ENCODE results near the gene SEC14L2.
A peak's percentile ranks its signal among the peaks of the same experiment; 100 is the strongest.
"Not testable (repeated sequence)": the region's sequence is repeated elsewhere in the genome, so short reads cannot be mapped to it uniquely, and the experiment has no call there.

The SEC14L2 gene

GRCh38 chr22:30386960-30387827, 9.6 kb upstream of the SEC14L2 start, which contains the start of gene RNF215:
RNF215 (minus strand) TSS chr22:30387411; CDS start chr22:30387313, 98 bp downstream.
- CTCF ChIA-PET, result interaction anchor here (0.6 to 9.6 kb wide), 14 partner anchors 23 to 281 kb away, joined by 3 to 252 read pairs (median 4); partner anchors contain the start of gene CASTOR1
- Mint-ChIP-seq H3K4me3 (peak within 1 kb of the TSS; percentile 79), H3K27me3 (peaks cover 13% of the 10 kb centered on the region), H3K4me1 (peaks cover 31% of the 10 kb centered on the region), H3K27ac (peak within 1 kb of the TSS; percentile 76), H3K9me3 (peaks cover 4% of the 10 kb centered on the region), H3K36me3 (no peaks in the 10 kb centered on the region)
- DNase-seq, result peak; percentile 82

- Mint-ChIP-seq H3K27me3 (peaks cover 12% of the 10 kb centered on the region), H3K36me3 (no peaks in the 10 kb centered on the region), H3K4me3 (no peak overlapping the region), H3K9me3 (peaks cover 4% of the 10 kb centered on the region), H3K27ac (peak overlapping the region; percentile 78), H3K4me1 (peaks cover 55% of the 10 kb centered on the region)
- CTCF ChIA-PET, result interaction anchor here (0.6 to 9.6 kb wide), 23 partner anchors 8 to 364 kb away, joined by 3 to 252 read pairs (median 4); partner anchors contain the start of genes CASTOR1 and MTFP1
- DNase-seq, result peak; percentile 85
These were observed 5.7 kb upstream of the SEC14L2 start for GRCh38 chr22:30390974-30391691.

DNA sequence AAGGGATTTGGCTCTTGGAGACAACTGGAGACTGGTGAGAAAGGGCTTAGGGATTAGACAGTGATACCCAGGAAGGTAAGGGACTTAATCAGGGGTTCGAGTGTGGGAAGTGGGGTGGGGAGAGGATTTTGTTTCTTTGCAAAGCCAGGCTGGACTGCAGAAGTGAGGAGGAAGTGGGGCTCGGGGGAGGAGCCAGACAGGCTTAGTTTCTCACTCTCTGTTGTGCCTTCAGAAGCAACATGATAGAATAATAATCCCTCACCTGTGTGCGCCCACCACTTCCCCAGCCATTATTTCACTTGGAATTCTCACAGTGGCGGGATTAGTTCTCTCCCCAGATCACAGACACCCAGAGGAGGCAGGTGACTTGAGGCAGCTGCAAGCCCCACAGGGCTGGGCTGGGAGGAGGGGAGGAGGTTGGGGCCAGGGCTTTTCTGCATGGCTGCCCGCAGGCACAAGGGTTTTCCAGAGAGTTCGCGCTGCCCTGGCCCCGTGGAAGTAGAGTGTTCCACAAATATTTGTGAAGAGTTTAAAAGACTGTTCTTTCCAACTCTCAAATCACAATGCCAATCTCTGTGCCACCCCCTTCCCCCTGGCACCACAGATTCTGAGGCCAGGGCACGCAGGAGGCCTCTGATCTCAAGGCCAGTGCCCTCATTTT, 4.0 kb upstream of the SEC14L2 start:
- Mint-ChIP-seq H3K4me1 (peaks cover 54% of the 10 kb centered on the region), H3K27me3 (peaks cover 16% of the 10 kb centered on the region), H3K27ac (peak overlapping the region; percentile 40), H3K4me3 (no peak overlapping the region), H3K36me3 (no peaks in the 10 kb centered on the region), H3K9me3 (peaks cover 4% of the 10 kb centered on the region)
- DNase-seq, result no peak
- CTCF ChIA-PET, result interaction anchor here (0.7 to 9.6 kb wide), 10 partner anchors 32 to 362 kb away, joined by 3 to 252 read pairs (median 6); partner anchors contain the start of genes CASTOR1 and MTFP1

- Mint-ChIP-seq H3K9me3 (peaks cover 4% of the 10 kb centered on the region), H3K36me3 (no peaks in the 10 kb centered on the region), H3K27me3 (peaks cover 21% of the 10 kb centered on the region), H3K4me3 (no peak overlapping the region), H3K27ac (no peak overlapping the region), H3K4me1 (peaks cover 58% of the 10 kb centered on the region)
- no peak for DNase-seq
- CTCF ChIA-PET, result interaction anchor here (1.5 to 6.8 kb wide), 3 partner anchors 31 to 105 kb away, joined by 6 to 81 read pairs (median 57); partner anchors contain the start of gene MTFP1
These were observed 3.5 kb upstream of the SEC14L2 start for GRCh38 chr22:30393322-30393680.

DNA sequence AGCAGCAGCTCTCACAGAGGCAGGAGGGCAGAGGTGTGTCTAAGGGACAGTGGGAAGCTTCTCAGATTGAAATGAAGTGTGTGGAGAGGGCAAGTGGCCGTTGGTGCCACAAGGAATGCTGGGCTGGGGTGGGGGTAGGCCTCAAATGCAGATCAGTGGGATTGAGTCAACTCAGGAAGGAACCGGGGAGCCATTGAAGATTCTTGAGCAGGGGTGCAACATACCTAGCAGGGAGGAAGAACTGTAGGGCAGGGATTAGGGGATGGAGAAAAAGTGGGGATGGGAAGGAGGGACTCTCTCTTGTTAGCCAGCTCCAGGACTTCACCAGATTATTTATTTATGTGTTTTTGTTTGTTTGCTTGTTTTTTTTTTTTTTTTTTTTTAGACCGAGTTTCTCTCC, 2.9 kb upstream of the SEC14L2 start:
- no peak for DNase-seq
- peaks cover 25% of the 10 kb centered on the region for H3K27me3 Mint-ChIP-seq
- H3K27ac Mint-ChIP-seq, result peak overlapping the region; percentile 70
- peaks cover 4% of the 10 kb centered on the region for H3K9me3 Mint-ChIP-seq
- CTCF ChIA-PET, result interaction anchor here (1.5 to 6.8 kb wide), 4 partner anchors 31 to 131 kb away, joined by 3 to 81 read pairs (median 32); partner anchors contain the start of gene MTFP1
- H3K36me3 Mint-ChIP-seq, result no peaks in the 10 kb centered on the region
- H3K4me1 Mint-ChIP-seq, result peaks cover 60% of the 10 kb centered on the region
- no peak overlapping the region for H3K4me3 Mint-ChIP-seq

GRCh38 chr22:30397656-30398635, 1.1 kb downstream of the SEC14L2 start:
- no peaks in the 10 kb centered on the region for H3K9me3 Mint-ChIP-seq
- CTCF ChIA-PET, result interaction anchor here (1.3 to 2.5 kb wide), 7 partner anchors 8 to 110 kb away, joined by 3 to 13 read pairs (median 5); partner anchors contain the start of gene MTFP1
- H3K4me1 Mint-ChIP-seq, result peaks cover 44% of the 10 kb centered on the region
- peak overlapping the region; percentile 83 for H3K4me3 Mint-ChIP-seq
- H3K27me3 Mint-ChIP-seq, result peaks cover 25% of the 10 kb centered on the region
- no peak overlapping the region for H3K27ac Mint-ChIP-seq
- DNase-seq, result no peak
- H3K36me3 Mint-ChIP-seq, result peaks cover 2% of the 10 kb centered on the region

- Mint-ChIP-seq H3K36me3 (peaks cover 2% of the 10 kb centered on the region), H3K4me1 (peaks cover 33% of the 10 kb centered on the region), H3K4me3 (peak overlapping the region; percentile 83), H3K9me3 (no peaks in the 10 kb centered on the region), H3K27me3 (peaks cover 25% of the 10 kb centered on the region), H3K27ac (peak overlapping the region; percentile 9)
- peak; percentile 31 for DNase-seq
- CTCF ChIA-PET, result interaction anchor here (1.4 to 2.5 kb wide), 2 partner anchors 9 to 111 kb away, joined by 5 to 13 read pairs; no protein-coding TSS in a partner anchor
These were observed 2.2 kb downstream of the SEC14L2 start for GRCh38 chr22:30398685-30399680.

- no peak overlapping the region for H3K4me3 Mint-ChIP-seq
- peaks cover 25% of the 10 kb centered on the region for H3K27me3 Mint-ChIP-seq
- H3K27ac Mint-ChIP-seq, result no peak overlapping the region
These were observed 2.9 kb downstream of the SEC14L2 start for GRCh38 chr22:30399718-30400117.

DNA sequence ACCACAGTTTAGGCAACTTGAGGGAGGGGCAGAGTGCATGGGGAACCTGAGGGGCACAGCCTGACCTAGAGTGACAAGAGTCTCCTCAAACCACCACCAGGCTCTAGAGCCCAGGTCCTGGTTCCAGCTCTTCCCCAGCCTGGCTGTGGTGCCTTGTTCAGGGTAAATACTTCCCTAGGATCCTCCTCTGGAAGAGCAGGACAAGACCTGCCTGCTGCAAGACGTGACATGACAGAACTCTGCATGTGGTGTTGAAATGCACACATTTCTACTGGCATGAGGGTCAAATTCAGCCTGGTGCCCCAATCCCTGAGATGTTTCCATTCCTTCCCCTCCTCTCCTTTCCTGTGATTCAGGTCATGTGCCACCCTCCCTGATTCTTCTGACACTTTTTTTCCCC, 3.3 kb downstream of the SEC14L2 start:
- no peaks in the 10 kb centered on the region for H3K9me3 Mint-ChIP-seq
- no peak for DNase-seq
- H3K4me3 Mint-ChIP-seq, result no peak overlapping the region
- H3K27ac Mint-ChIP-seq, result peak overlapping the region; percentile 19
- peaks cover 33% of the 10 kb centered on the region for H3K4me1 Mint-ChIP-seq
- peaks cover 2% of the 10 kb centered on the region for H3K36me3 Mint-ChIP-seq
- peaks cover 25% of the 10 kb centered on the region for H3K27me3 Mint-ChIP-seq
- CTCF ChIA-PET, result no interaction called here

More at GRCh38 chr22:30399718-30400117, 2.9 kb downstream of the SEC14L2 start:
- peaks cover 33% of the 10 kb centered on the region for H3K4me1 Mint-ChIP-seq
- DNase-seq, result no peak
- CTCF ChIA-PET, result interaction anchor here (1.4 kb wide), 1 partner anchor 9 kb away, joined by 5 read pairs; no protein-coding TSS in a partner anchor
- peaks cover 2% of the 10 kb centered on the region for H3K36me3 Mint-ChIP-seq
- no peaks in the 10 kb centered on the region for H3K9me3 Mint-ChIP-seq

- CTCF ChIA-PET, result interaction anchor here (1.0 to 1.2 kb wide), 2 partner anchors 10 to 235 kb away, joined by 3 to 7 read pairs; partner anchors contain the start of gene SLC35E4
- not testable (repeated sequence) for H3K4me3 Mint-ChIP-seq, H3K9me3 Mint-ChIP-seq, H3K36me3 Mint-ChIP-seq, DNase-seq, H3K27ac Mint-ChIP-seq
- peaks cover 25% of the 10 kb centered on the region for H3K27me3 Mint-ChIP-seq
- peaks cover 27% of the 10 kb centered on the region for H3K4me1 Mint-ChIP-seq
These were observed 4.2 kb downstream of the SEC14L2 start for GRCh38 chr22:30401024-30401423.

DNA sequence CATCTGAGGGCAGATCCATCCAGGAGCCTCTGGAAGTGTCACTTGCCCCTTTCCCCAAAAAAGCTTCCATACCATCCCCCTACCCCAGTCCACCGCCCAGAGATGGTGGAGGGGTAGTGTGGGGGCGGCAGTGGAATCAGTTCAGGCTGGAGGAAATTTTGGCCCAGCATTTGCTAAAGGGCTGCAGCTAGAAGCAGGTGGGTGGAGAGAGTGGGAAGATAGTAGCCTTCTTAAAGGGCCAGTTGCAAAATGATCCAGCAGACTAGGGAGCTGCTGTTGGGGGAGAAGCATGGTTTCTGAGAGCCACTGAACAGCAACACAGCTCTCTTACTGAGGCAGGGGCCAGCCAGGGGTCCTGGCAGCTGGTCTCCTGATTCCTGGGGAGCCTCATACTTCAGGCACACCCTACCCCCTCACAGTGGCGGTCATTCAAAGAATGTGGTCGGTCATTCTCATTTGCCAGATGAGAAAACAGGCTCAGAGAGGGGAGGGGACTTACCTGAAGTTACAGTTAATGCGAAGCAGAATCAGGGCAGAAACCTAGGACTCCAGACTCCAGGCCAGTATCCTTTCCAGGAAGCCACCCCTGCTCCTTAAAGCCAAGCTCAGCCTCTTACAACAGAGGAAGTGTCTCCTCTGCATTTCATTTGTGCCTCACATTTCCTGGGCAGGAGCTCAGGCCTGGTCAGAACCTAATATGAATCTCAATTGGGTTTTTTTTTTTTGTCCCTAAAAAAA, 5.4 kb downstream of the SEC14L2 start:
- Mint-ChIP-seq H3K36me3 (peaks cover 5% of the 10 kb centered on the region), H3K27ac (no peak overlapping the region), H3K4me1 (peaks cover 17% of the 10 kb centered on the region), H3K4me3 (no peak overlapping the region), H3K9me3 (no peaks in the 10 kb centered on the region), H3K27me3 (peaks cover 15% of the 10 kb centered on the region)
- no peak for DNase-seq
- CTCF ChIA-PET, result interaction anchor here (1.1 kb wide), 1 partner anchor 10 kb away, joined by 4 read pairs; no protein-coding TSS in a partner anchor

Measured in activated naive CD4-positive, alpha-beta T cell treated with anti-CD3 and anti-CD28 coated beads, Interleukin-2, amount 10 ng/mL, durations not matched to agents 7 days and 5 days (primary cell).